GM18517 (cell line): Measurements from ENCODE around the gene IQSEC1.
A peak's percentile ranks its signal among the peaks of the same experiment; 100 is the strongest.

Source experiments
- ATAC-seq: cut with Tn5 transposase; IDR thresholded peaks from one replicate; pipeline ENCODE4 v1.9.1; 2021; ENCODE audit warnings: mild to moderate bottlenecking, moderate library complexity; ENCODE audit not compliant: unreplicated experiment

Gene IQSEC1

DNA sequence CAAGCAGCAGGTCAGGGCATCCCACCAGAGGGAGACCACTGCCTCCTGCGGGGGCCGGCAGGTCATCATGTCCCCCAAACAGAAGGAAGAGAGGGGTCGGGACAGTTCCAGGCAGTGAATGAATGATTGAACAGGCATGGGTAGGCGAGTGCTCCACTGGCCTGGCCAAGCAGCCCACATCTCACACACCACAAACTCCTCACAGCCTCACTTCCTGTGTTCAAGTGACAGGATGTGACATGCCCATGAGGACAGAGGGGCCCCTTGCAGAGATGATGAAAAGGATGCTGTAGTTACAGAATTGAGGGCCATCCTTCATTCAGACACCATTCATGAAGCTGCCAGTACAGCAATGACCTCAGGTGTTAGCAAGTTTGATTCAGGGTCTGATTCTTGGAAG, 3.7 kb downstream of the IQSEC1 start:
- peak; percentile 58 for ATAC-seq

GRCh38 chr3:13068269-13069010, 4.8 kb downstream of the IQSEC1 start:
- no peak for ATAC-seq

GRCh38 chr3:13067778-13068177, 5.5 kb downstream of the IQSEC1 start:
- no peak for ATAC-seq

- ATAC-seq: no peak
Measured at GRCh38 chr3:13066834-13067233, 6.4 kb downstream of the IQSEC1 start.

DNA sequence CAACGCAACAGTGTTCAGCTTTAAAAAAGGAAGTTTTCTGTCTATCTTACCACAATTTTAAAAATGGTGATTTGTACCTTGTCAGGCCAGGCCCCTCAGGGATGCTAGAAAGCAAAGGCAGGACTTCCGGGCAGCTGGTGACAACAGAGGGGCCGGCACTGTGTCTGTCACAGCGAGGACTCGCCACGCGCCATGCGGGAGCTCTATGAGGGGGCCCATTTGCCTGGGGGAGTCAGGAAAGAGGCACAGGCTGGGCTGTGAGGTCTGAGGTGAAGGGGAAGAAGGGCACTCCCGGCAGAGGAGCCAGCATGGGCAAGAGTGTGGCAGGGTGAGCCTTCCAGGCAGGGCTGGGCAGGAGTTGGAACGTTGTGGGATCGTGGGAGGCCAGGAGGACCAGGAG, 7.0 kb downstream of the IQSEC1 start:
- ATAC-seq: no peak

DNA sequence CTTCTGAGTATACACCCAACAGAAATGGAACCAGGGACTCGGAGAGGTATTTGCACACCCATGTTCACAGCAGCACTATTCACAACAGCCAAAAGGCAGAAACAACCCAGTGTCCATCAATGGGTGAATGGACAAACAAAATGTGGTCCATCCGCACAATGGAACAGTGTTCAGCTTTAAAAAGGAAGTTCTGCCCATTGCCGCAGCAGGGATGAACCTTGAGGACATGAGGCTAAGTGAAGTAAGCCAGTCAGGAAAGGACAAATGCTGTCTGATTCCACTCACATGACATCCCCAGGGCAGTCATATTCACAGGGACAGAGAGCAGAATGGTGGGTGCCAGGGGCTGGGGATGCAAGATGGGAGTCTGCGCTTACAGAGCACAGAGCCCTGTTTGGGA, 7.5 kb downstream of the IQSEC1 start:
- no peak for ATAC-seq

GRCh38 chr3:13064964-13065363, 8.3 kb downstream of the IQSEC1 start:
- no peak for ATAC-seq

GRCh38 chr3:13064159-13064868, 8.9 kb downstream of the IQSEC1 start:
- no peak for ATAC-seq

- no peak for ATAC-seq
Measured at GRCh38 chr3:13063225-13063624, 10.0 kb downstream of the IQSEC1 start.

GRCh38 chr3:13062647-13063046, 10.6 kb downstream of the IQSEC1 start:
- no peak for ATAC-seq

GRCh38 chr3:13060341-13060910, 12.8 kb downstream of the IQSEC1 start:
- ATAC-seq: no peak

- no peak for ATAC-seq
Measured at GRCh38 chr3:13058346-13059120, 14.7 kb downstream of the IQSEC1 start.

- no peak for ATAC-seq
Measured at GRCh38 chr3:13057282-13058040, 15.8 kb downstream of the IQSEC1 start.

GRCh38 chr3:13055634-13056033, 17.6 kb downstream of the IQSEC1 start:
- no peak for ATAC-seq

GRCh38 chr3:13054341-13055285, 18.6 kb downstream of the IQSEC1 start:
- ATAC-seq: no peak

DNA sequence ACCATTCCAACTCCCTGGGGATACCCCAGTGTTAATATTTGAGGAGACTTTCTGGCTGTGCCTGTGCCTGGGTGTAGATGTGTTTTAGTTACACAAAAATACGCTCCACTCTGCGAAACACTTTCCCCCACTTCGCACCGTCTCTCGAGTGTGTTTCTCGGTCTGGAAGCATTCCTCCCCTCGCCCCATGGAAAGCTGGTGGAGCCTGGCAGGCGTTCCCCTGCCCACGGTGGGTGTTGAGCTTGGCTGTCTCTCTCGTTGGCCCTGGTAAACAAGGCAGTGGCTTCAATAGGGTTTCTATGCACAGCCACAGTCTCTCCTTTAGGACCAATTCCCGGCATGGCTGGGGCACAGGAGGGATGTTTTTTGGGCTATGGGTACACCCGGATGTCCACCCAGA, 19.3 kb downstream of the IQSEC1 start:
- no peak for ATAC-seq

- ATAC-seq: no peak
Measured at GRCh38 chr3:13053420-13053819, 19.8 kb downstream of the IQSEC1 start.

- ATAC-seq: no peak
Measured at GRCh38 chr3:13052191-13052820, 20.9 kb downstream of the IQSEC1 start.

DNA sequence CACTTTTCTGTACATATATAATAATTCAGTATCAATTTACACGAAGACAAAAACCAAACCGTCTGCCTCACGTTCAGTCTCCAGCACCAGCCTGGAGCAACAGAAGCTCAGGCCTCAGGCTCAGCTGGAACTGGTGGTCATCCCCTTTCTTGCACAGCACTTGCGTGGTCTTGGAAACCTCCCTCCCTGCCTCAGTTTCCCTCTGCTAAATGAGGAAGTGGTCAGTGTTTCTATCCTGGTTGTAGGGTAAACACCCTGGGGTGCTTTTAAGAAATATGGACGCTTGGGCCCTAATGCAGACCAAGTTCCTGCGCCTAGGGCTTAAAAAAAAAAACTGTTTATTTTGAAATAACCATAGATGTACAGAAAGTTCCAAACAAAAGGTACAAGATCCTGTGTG, 21.6 kb downstream of the IQSEC1 start:
- no peak for ATAC-seq
